Measurements from ENCODE around the gene CIBAR2. TPM values are rescaled to one million over a fixed set of nuclear protein-coding genes. Genes with fewer than 3 reads are reported as not detected.

CIBAR2 gene
- total and polyA plus RNA-seq, 2 donors, result 0.09 to 0.46 TPM

DNA sequence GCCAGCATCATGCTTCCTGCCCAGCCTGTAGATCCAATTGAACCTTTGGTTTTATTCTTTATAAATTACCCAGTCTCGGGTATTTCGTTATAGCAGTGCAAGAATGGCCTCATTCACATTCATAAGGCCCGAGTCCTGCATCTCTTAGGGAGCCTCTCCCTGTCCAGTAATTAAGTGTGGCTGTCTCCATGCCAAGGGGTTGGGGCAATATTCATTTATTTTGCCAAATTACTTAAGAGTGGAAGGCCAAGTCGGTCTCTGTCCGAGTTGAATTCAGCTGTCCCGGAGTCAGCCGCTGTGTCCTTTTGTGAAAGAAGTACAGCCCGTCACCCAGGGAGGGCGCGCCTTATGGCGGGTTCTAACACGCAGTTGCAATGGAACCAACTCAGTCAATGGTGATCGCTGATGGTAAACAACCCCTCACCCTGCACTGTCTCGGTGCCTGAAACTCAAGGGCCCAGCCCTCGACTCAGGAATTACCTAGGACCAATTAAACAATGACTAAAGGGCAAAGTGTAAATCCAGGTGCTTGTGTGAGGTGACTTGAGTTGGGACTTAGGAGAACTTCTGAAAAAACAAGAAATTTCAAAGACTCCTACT, 62.5 kb downstream of the CIBAR2 start:
- Histone ChIP-seq H3K36me3 (ENCODE audit: control insufficient read depth in 2 of 2, insufficient read depth in 2 of 2, low read length in 1 of 2) (no peaks in the 10 kb centered on the region), H3K27me3 (ENCODE audit: control insufficient read depth in 2 of 2, insufficient read depth in 1 of 2, low read length in 1 of 2) (no peaks in the 10 kb centered on the region), H3K27ac (ENCODE audit: low read depth in 1 of 2, low read length in 1 of 2) (no peak overlapping the region), H3K4me1 (ENCODE audit: control insufficient read depth in 2 of 2, insufficient read depth in 2 of 2, low read length in 2 of 2) (peaks cover 0 to 14% of the 10 kb centered on the region in 2 donors), H3K4me3 (ENCODE audit: low read length in 2 of 2) (no peak overlapping the region), H3K9me3 (ENCODE audit: control insufficient read depth in 2 of 2, insufficient read depth in 1 of 2, low read length in 1 of 2) (no peaks in the 10 kb centered on the region)
- 88% methylated on average over 15 of the region's 15 CpGs for WGBS
- no peak for DNase-seq (ENCODE audit: low read depth in 6 of 9, low spot score in 9 of 9)

- Histone ChIP-seq H3K9me3 (ENCODE audit: control insufficient read depth in 2 of 2, insufficient read depth in 1 of 2, low read length in 1 of 2) (no peaks in the 10 kb centered on the region), H3K36me3 (ENCODE audit: control insufficient read depth in 2 of 2, insufficient read depth in 2 of 2, low read length in 1 of 2) (no peaks in the 10 kb centered on the region), H3K4me1 (ENCODE audit: control insufficient read depth in 2 of 2, insufficient read depth in 2 of 2, low read length in 2 of 2) (peaks cover 0 to 11% of the 10 kb centered on the region in 2 donors), H3K27ac (ENCODE audit: low read depth in 1 of 2, low read length in 1 of 2) (no peak overlapping the region), H3K27me3 (ENCODE audit: control insufficient read depth in 2 of 2, insufficient read depth in 1 of 2, low read length in 1 of 2) (no peaks in the 10 kb centered on the region), H3K4me3 (ENCODE audit: low read length in 2 of 2) (no peak overlapping the region)
- WGBS, result 97% methylated on average over 17 of the region's 17 CpGs
- DNase-seq (ENCODE audit: low read depth in 6 of 9, low spot score in 9 of 9), result no peak
These were observed 63.2 kb downstream of the CIBAR2 start for GRCh38 chr16:85048921-85049562.

Other genes starting within 250 kb of the CIBAR2 start
- 19.0 TPM for gene ZDHHC7, start 100.9 kb downstream of the CIBAR2 start, total RNA-seq
- gene ZDHHC7, start 100.9 kb downstream of the CIBAR2 start, polyA plus RNA-seq, result 24.6 TPM
- 3.4 TPM for gene KIAA0513, start 84.7 kb downstream of the CIBAR2 start, total RNA-seq
- 5.2 TPM for gene KIAA0513, start 84.7 kb downstream of the CIBAR2 start, polyA plus RNA-seq

Data from thymus (tissue), 11 donors.